ENCODE data around the gene SIGLEC12.
"Not testable (repeated sequence)": the region's sequence is repeated elsewhere in the genome, so short reads cannot be mapped to it uniquely, and the experiment has no call there.

GRCh38 chr19:51463976-51464581 lies 37.5 kb downstream of the SIGLEC12 start:
- TF ChIP-seq CTCF (IDR thresholded peaks at IDR 0.05 in 4 of 5, conservative IDR thresholded peaks at IDR 0.05 in 1 of 5); POLR2A (IDR thresholded peaks at IDR 0.05): not testable (repeated sequence)

Measured in gastrocnemius medialis (tissue), 4 donors.